Nephron progenitor cell (in vitro differentiated cells): ENCODE results near the gene ART4.

Experiments used
- DNase-seq: peaks from one replicate; pipeline ENCODE4 v3.0.0; 2021
- H3K27ac Mint-ChIP-seq: 2 replicates; pipeline ENCODE4 v1.8.0; 2021; ENCODE audit warnings: mild to moderate bottlenecking, moderate library complexity, mixed read lengths
- H3K27me3 Mint-ChIP-seq: 2 replicates; pipeline ENCODE4 v1.8.0; 2021; ENCODE audit warnings: mild to moderate bottlenecking, low read depth, mixed read lengths; ENCODE audit not compliant: poor library complexity
- H3K36me3 Mint-ChIP-seq: 2 replicates; pipeline ENCODE4 v1.8.0; 2021; ENCODE audit warnings: low read depth, mixed read lengths
- H3K4me1 Mint-ChIP-seq: 2 replicates; pipeline ENCODE4 v1.8.0; 2021; ENCODE audit warnings: mixed read lengths
- H3K4me3 Mint-ChIP-seq: 2 replicates; pipeline ENCODE4 v1.8.0; 2021; ENCODE audit warnings: mild to moderate bottlenecking, moderate library complexity, mixed read lengths
- H3K9me3 Mint-ChIP-seq: 2 replicates; pipeline ENCODE4 v1.8.0; 2021; ENCODE audit warnings: mild to moderate bottlenecking, moderate library complexity, mixed read lengths
- CTCF ChIP-seq: fragments of 200-600 bp; sonication (generic); IDR thresholded peaks from 2 replicates; pipeline ENCODE4 v1.5.0; 2021; ENCODE audit warnings: antibody characterized with exemption

The ART4 gene

GRCh38 chr12:14858513-14858912 lies 15.2 kb upstream of the ART4 start:
- peaks cover 17% of the 10 kb centered on the region for H3K4me1 Mint-ChIP-seq
- H3K9me3 Mint-ChIP-seq, result peaks cover 77% of the 10 kb centered on the region
- peaks cover 7% of the 10 kb centered on the region for H3K27me3 Mint-ChIP-seq
- no peak for DNase-seq
- H3K4me3 Mint-ChIP-seq, result no peak overlapping the region
- no peak for TF ChIP-seq CTCF
- peaks cover 26% of the 10 kb centered on the region for H3K36me3 Mint-ChIP-seq
- no peak overlapping the region for H3K27ac Mint-ChIP-seq

- peaks cover 40% of the 10 kb centered on the region for H3K9me3 Mint-ChIP-seq
- H3K4me1 Mint-ChIP-seq, result peaks cover 40% of the 10 kb centered on the region
- peak overlapping the region; percentile 73 for H3K27ac Mint-ChIP-seq
- H3K27me3 Mint-ChIP-seq, result peaks cover 5% of the 10 kb centered on the region
- TF ChIP-seq CTCF, result no peak
- peaks cover 13% of the 10 kb centered on the region for H3K36me3 Mint-ChIP-seq
- peak overlapping the region; percentile 11 for H3K4me3 Mint-ChIP-seq
- peak; percentile 19 for DNase-seq
These were observed 11.4 kb upstream of the ART4 start for GRCh38 chr12:14854586-14855183.

- peaks cover 47% of the 10 kb centered on the region for H3K4me1 Mint-ChIP-seq
- H3K27me3 Mint-ChIP-seq, result peaks cover 4% of the 10 kb centered on the region
These were observed 10.6 kb upstream of the ART4 start for GRCh38 chr12:14853961-14854360.

GRCh38 chr12:14852880-14853279 lies 9.6 kb upstream of the ART4 start:
- Mint-ChIP-seq H3K9me3 (peaks cover 22% of the 10 kb centered on the region), H3K4me1 (peaks cover 58% of the 10 kb centered on the region), H3K27me3 (peaks cover 4% of the 10 kb centered on the region), H3K27ac (peak overlapping the region; percentile 26), H3K4me3 (no peak overlapping the region), H3K36me3 (peaks cover 6% of the 10 kb centered on the region)
- DNase-seq, result no peak
- TF ChIP-seq CTCF, result no peak

More at GRCh38 chr12:14853961-14854360, 10.6 kb upstream of the ART4 start:
- DNase-seq, result no peak
- H3K36me3 Mint-ChIP-seq, result peaks cover 6% of the 10 kb centered on the region
- H3K4me3 Mint-ChIP-seq, result no peak overlapping the region
- H3K9me3 Mint-ChIP-seq, result peaks cover 33% of the 10 kb centered on the region
- H3K27ac Mint-ChIP-seq, result no peak overlapping the region
- TF ChIP-seq CTCF, result no peak

GRCh38 chr12:14850929-14851663 lies 7.8 kb upstream of the ART4 start:
- peaks cover 4% of the 10 kb centered on the region for H3K27me3 Mint-ChIP-seq
- no peak for DNase-seq
- peaks cover 4% of the 10 kb centered on the region for H3K9me3 Mint-ChIP-seq
- TF ChIP-seq CTCF, result no peak
- H3K4me1 Mint-ChIP-seq, result peaks cover 70% of the 10 kb centered on the region
- peak overlapping the region; percentile 94 for H3K27ac Mint-ChIP-seq
- H3K36me3 Mint-ChIP-seq, result no peaks in the 10 kb centered on the region
- no peak overlapping the region for H3K4me3 Mint-ChIP-seq
